Trophoblast cell (in vitro differentiated cells and primary cell): ENCODE results near the gene TUBB.

Experiments used
- DNase-seq, 2 donors: peaks; one replicate each; pipeline ENCODE4 v3.0.0-alpha.2; 2016
- H2AFZ ChIP-seq: 2 replicates; pipeline ENCODE4 v1.6.1; 2013; ENCODE audit warnings: low read length, moderate library complexity, mild to moderate bottlenecking; ENCODE audit not compliant: insufficient read depth, poor library complexity
- H2AK5ac ChIP-seq: 2 replicates; pipeline ENCODE4 v1.6.1; 2013; ENCODE audit warnings: mild to moderate bottlenecking, low read length
- H2BK120ac ChIP-seq: 2 replicates; pipeline ENCODE4 v1.6.1; 2013; ENCODE audit warnings: low read length, mild to moderate bottlenecking, moderate library complexity; ENCODE audit not compliant: insufficient read depth, poor library complexity
- H2BK12ac ChIP-seq: 2 replicates; pipeline ENCODE4 v1.6.1; 2013; ENCODE audit warnings: mild to moderate bottlenecking, low read length, moderate library complexity
- H2BK5ac ChIP-seq: 2 replicates; pipeline ENCODE4 v1.6.1; 2013; ENCODE audit warnings: low read length, low read depth, moderate library complexity, mild to moderate bottlenecking; ENCODE audit not compliant: poor library complexity
- H3K14ac ChIP-seq: 2 replicates; pipeline ENCODE4 v1.6.1; 2013; ENCODE audit warnings: mild to moderate bottlenecking, low read length
- H3K18ac ChIP-seq: 2 replicates; pipeline ENCODE4 v1.6.1; 2013; ENCODE audit warnings: mild to moderate bottlenecking, low read length
- H3K23ac ChIP-seq: 2 replicates; pipeline ENCODE4 v1.6.1; 2013; ENCODE audit warnings: low read length
- H3K27ac ChIP-seq: 2 replicates; pipeline ENCODE4 v1.5.1; 2013; ENCODE audit warnings: low read depth, mild to moderate bottlenecking, inconsistent platforms, low read length, moderate library complexity
- H3K27me3 ChIP-seq: 2 replicates; pipeline ENCODE4 v1.6.1; 2013; ENCODE audit warnings: inconsistent platforms, mild to moderate bottlenecking, low read length, moderate library complexity; ENCODE audit not compliant: insufficient read depth
- H3K36me3 ChIP-seq, 2 experiments: 1 replicate in 1 of 2; 2 replicates in 1 of 2; pipeline ENCODE4 v1.6.1; 2013; ENCODE audit warnings: low read length in 2 of 2, mild to moderate bottlenecking in 2 of 2, moderate library complexity in 1 of 2; ENCODE audit not compliant: insufficient read depth in 2 of 2, control insufficient read depth in 1 of 2
- H3K4ac ChIP-seq: 2 replicates; pipeline ENCODE4 v1.6.1; 2013; ENCODE audit warnings: low read depth, mild to moderate bottlenecking, low read length, moderate library complexity
- H3K4me1 ChIP-seq, 2 experiments: 1 replicate in 1 of 2; 2 replicates in 1 of 2; pipeline ENCODE4 v1.6.1; 2013; ENCODE audit warnings: low read length in 2 of 2, mild to moderate bottlenecking in 2 of 2, moderate library complexity in 1 of 2; ENCODE audit not compliant: insufficient read depth in 2 of 2, control insufficient read depth in 1 of 2
- H3K4me2 ChIP-seq: 2 replicates; pipeline ENCODE4 v1.6.1; 2013; ENCODE audit warnings: inconsistent platforms, mild to moderate bottlenecking, low read length, moderate library complexity
- H3K4me3 ChIP-seq: 2 replicates; pipeline ENCODE4 v1.5.1; 2013; ENCODE audit warnings: mild to moderate bottlenecking, low read depth, low read length, inconsistent platforms
- H3K79me1 ChIP-seq: one replicate; pipeline ENCODE4 v1.6.1; 2013; ENCODE audit warnings: low read length
- H3K79me2 ChIP-seq: 2 replicates; pipeline ENCODE4 v1.6.1; 2013; ENCODE audit warnings: low read length, mild to moderate bottlenecking; ENCODE audit not compliant: control insufficient read depth, insufficient read depth, poor library complexity
- H3K9ac ChIP-seq: 2 replicates; pipeline ENCODE4 v1.6.1; 2013; ENCODE audit warnings: mild to moderate bottlenecking, low read length
- H3K9me3 ChIP-seq: 2 replicates; pipeline ENCODE4 v1.6.1; 2013; ENCODE audit warnings: low read depth, mild to moderate bottlenecking, control low read depth, inconsistent platforms, low read length; ENCODE audit not compliant: insufficient read depth
- H4K12ac ChIP-seq: 2 replicates; pipeline ENCODE4 v1.6.1; 2013; ENCODE audit warnings: low read depth, mild to moderate bottlenecking, low read length, moderate library complexity
- H4K8ac ChIP-seq: 2 replicates; pipeline ENCODE4 v1.6.1; 2013; ENCODE audit warnings: low read depth, mild to moderate bottlenecking, low read length, moderate library complexity
- H4K91ac ChIP-seq: one replicate; pipeline ENCODE4 v1.6.1; 2013; ENCODE audit warnings: low read depth, mild to moderate bottlenecking, low read length, moderate library complexity
- WGBS: extraction: QIAGEN DNeasy Blood & Tissue Kit; methylation state at CpG from one replicate; pipeline ENCODE4 v1.1.7; 2013; ENCODE audit warnings: missing lambda C conversion rate; ENCODE audit not compliant: insufficient read length, insufficient coverage; ENCODE audit errors: extremely low coverage; 5-methylcytosine and 5-hydroxymethylcytosine counted together

Gene TUBB

DNA sequence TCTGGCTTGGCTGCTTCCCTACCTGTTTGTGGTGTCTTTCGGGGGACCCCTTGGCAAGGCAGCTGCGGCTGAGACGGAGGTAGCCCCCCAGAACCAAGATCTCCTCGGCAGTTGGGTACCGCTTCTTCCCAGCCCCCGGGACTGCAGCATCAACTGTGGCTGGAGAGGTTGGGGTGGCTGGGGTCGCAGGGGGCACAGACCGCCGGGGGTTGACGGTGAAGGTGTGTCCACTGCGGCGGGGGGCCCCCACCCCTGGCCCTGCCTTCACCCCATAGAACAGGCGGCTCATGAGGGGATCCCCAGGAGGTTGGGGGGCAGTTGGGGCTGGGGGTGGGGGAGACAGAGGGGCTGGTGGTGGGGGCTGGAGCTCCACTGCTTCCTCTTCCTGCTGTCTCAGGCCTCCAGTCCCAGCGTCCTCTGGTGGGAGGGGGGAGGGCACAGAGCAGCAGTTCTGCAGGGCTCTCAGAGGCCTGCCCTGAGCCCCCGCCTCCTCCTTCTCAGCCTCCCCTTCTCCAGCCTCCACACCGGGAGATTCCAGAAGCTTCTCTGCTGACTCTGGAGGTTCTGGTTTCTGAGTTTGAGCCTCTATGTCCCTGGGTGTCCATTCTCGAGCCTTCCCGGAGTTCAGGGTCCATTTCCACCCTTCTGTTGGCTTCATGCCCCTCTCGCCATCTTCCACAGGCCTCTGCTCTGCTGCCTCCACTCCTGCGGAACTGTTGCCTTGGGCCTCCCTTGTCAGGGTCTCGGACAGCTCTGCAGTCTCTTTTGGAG lies 35.6 kb upstream of the TUBB start:
- DNase-seq = no peak
- peak overlapping the region; percentile 16 for H3K9ac ChIP-seq
- H2BK5ac ChIP-seq = peak overlapping the region; percentile 59
- peak overlapping the region; percentile 43 for H4K12ac ChIP-seq
- peak overlapping the region; percentile 77 for H3K4me2 ChIP-seq
- H3K4me1 ChIP-seq = peaks cover 37 to 44% of the 10 kb centered on the region in 2 experiments
- peak overlapping the region; percentile 82 for H3K4ac ChIP-seq
- H2BK120ac ChIP-seq = peak overlapping the region; percentile 39
- peaks cover 1% of the 10 kb centered on the region for H3K9me3 ChIP-seq
- peak overlapping the region; percentile 33 for H2BK12ac ChIP-seq
- H3K27me3 ChIP-seq = no peaks in the 10 kb centered on the region
- peak overlapping the region; percentile 32 for H3K4me3 ChIP-seq
- H3K27ac ChIP-seq = peak overlapping the region; percentile 35
- H4K8ac ChIP-seq = peak overlapping the region; percentile 50
- peak overlapping the region; percentile 58 for H3K18ac ChIP-seq
- peaks cover 31% of the 10 kb centered on the region for H3K79me1 ChIP-seq
- WGBS = no CpG with 5 or more reads among the region's 21 CpGs
- H3K23ac ChIP-seq = no peak overlapping the region
- peak overlapping the region; percentile 48 for H3K14ac ChIP-seq
- H4K91ac ChIP-seq = peak overlapping the region; percentile 60
- peaks cover 40% of the 10 kb centered on the region for H3K79me2 ChIP-seq
- peaks cover 11 to 25% of the 10 kb centered on the region in 2 experiments for H3K36me3 ChIP-seq
- no peak overlapping the region for H2AFZ ChIP-seq
- H2AK5ac ChIP-seq = no peak overlapping the region

- DNase-seq = no peak
- peaks cover 31% of the 10 kb centered on the region for H3K79me1 ChIP-seq
- peaks cover 11 to 17% of the 10 kb centered on the region in 2 experiments for H3K36me3 ChIP-seq
- peaks cover 38 to 50% of the 10 kb centered on the region in 2 experiments for H3K4me1 ChIP-seq
- peak overlapping the region; percentile 76 for H3K4me3 ChIP-seq
- no peak overlapping the region for H3K23ac ChIP-seq
- peak overlapping the region; percentile 33 for H2BK12ac ChIP-seq
- H3K27ac ChIP-seq = peak overlapping the region; percentile 35
- H2AFZ ChIP-seq = peak overlapping the region; percentile 18
- H4K91ac ChIP-seq = peak overlapping the region; percentile 95
- H3K27me3 ChIP-seq = no peaks in the 10 kb centered on the region
- peak overlapping the region; percentile 43 for H4K12ac ChIP-seq
- peak overlapping the region; percentile 86 for H3K14ac ChIP-seq
- H3K79me2 ChIP-seq = peaks cover 40% of the 10 kb centered on the region
- no CpG with 5 or more reads among the region's 29 CpGs for WGBS
- peak overlapping the region; percentile 39 for H2BK120ac ChIP-seq
- H4K8ac ChIP-seq = peak overlapping the region; percentile 58
- no peak overlapping the region for H3K9ac ChIP-seq
- peak overlapping the region; percentile 72 for H3K4me2 ChIP-seq
- H3K4ac ChIP-seq = peak overlapping the region; percentile 40
- H2BK5ac ChIP-seq = peak overlapping the region; percentile 42
- peaks cover 1% of the 10 kb centered on the region for H3K9me3 ChIP-seq
- peak overlapping the region; percentile 26 for H3K18ac ChIP-seq
- peak overlapping the region; percentile 30 for H2AK5ac ChIP-seq
Observed at GRCh38 chr6:30685157-30686008, 34.8 kb upstream of the TUBB start.

DNA sequence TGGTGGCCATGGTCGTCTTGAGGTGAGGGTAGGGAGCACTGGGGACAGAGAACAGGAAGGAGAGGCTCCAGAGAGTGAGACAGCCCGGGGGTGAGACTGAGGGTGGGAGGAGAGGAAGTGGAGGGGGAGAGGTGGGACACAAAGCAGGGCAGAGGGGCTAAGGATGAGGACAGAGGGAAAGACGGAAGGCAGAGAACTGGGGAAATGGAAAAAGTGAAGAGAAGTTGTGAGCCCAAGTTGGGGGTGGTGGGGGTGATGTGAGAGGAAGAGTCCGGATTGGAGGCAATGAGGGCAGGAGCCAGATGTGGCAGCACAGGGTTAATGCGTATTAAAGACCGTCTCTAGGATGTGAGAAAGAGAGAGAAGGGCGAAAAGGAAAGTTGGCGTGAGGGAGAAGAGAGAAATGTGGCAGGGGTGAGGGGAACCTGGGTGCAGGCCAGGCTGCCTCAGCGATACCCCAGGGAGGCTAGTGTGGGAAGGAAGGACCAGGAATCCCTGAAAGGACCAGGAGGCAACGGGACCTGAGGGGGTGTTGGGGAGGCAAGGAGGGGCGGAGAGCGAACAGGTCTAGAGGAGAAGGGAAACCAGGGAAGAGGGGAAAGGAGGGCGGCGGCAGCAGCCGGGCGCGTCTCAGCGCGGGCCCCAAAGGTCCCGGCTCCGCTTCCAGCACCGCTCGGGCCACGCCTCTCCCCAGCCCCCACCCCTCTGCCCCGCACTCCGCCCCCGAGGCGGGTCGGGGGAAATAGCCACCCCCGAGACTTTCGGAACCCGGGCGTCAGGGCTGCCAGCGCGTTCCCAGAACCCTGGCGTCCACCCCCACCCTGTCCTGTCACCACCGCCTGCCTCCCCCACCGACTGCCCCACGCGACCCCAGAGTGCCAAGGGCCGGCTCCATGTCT lies 33.9 kb upstream of the TUBB start, which contains the start of gene PPP1R18:
PPP1R18 (minus strand) TSS at position 637 of the 899 bp plus-strand sequence; CDS start at position 10, 627 bp downstream.
- DNase-seq = peak; percentile 54 to 73
- no CpG with 5 or more reads among the region's 41 CpGs for WGBS
- Histone ChIP-seq H3K4ac (peak within 1 kb of the TSS; percentile 73), H3K9ac (peak within 1 kb of the TSS; percentile 82), H3K27ac (peak within 1 kb of the TSS; percentile 73), H3K4me1 (peaks cover 38 to 48% of the 10 kb centered on the region in 2 experiments), H2AK5ac (peak within 1 kb of the TSS; percentile 69), H3K23ac (no peak within 1 kb of the TSS), H4K12ac (peak within 1 kb of the TSS; percentile 73), H3K36me3 (peaks cover 9 to 13% of the 10 kb centered on the region in 2 experiments), H2AFZ (peak within 1 kb of the TSS; percentile 18), H2BK120ac (peak within 1 kb of the TSS; percentile 69), H3K79me2 (peaks cover 40% of the 10 kb centered on the region), H3K18ac (peak within 1 kb of the TSS; percentile 90), H3K9me3 (peaks cover 1% of the 10 kb centered on the region), H3K4me2 (peak within 1 kb of the TSS; percentile 72), H4K8ac (peak within 1 kb of the TSS; percentile 84), H2BK5ac (peak within 1 kb of the TSS; percentile 53), H4K91ac (peak within 1 kb of the TSS; percentile 95), H2BK12ac (peak within 1 kb of the TSS; percentile 17), H3K79me1 (peaks cover 33% of the 10 kb centered on the region), H3K14ac (peak within 1 kb of the TSS; percentile 86), H3K4me3 (peak within 1 kb of the TSS; percentile 76), H3K27me3 (no peaks in the 10 kb centered on the region)
